OCI-LY1 (cell line): Measurements from ENCODE around the gene DCAF4.

Experiments used
- EZH2 ChIP-seq: fragments of 200-600 bp; sonication (generic), shearing (Covaris generic); IDR thresholded peaks from 2 replicates; pipeline ENCODE4 v1.8.0; 2017; ENCODE audit warnings: borderline replicate concordance, mixed run types, mild to moderate bottlenecking, antibody characterized with exemption, low read length, moderate library complexity, mixed read lengths
- TF ChIP-seq, protein P1 (sequence below): fragments of 200-600 bp; sonication (generic), shearing (Covaris generic); IDR thresholded peaks from 2 replicates; pipeline ENCODE4 v1.5.1; 2017; ENCODE audit warnings: mild to moderate bottlenecking, antibody characterized with exemption, low read length, moderate library complexity, mixed read lengths

DNA sequence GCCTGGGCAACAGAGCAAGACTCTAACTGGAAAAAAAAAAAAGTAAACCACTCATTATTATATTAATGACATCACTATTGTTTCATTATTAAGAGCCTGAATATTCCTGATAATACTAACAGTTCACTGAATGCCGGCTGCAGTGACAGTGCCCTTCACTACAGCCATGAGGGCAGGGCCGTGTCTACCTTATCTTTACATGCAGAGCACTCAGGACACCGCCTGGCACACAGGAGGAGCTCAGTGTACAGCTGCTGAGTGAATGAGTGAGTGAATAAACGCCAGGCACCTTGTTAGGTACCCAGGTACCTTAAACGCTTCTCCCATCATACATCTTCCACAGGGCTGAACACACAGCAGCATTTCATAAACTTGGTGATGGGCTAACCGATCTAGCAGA is 77.4 kb downstream of the DCAF4 start:
- TF ChIP-seq, protein P1, sequence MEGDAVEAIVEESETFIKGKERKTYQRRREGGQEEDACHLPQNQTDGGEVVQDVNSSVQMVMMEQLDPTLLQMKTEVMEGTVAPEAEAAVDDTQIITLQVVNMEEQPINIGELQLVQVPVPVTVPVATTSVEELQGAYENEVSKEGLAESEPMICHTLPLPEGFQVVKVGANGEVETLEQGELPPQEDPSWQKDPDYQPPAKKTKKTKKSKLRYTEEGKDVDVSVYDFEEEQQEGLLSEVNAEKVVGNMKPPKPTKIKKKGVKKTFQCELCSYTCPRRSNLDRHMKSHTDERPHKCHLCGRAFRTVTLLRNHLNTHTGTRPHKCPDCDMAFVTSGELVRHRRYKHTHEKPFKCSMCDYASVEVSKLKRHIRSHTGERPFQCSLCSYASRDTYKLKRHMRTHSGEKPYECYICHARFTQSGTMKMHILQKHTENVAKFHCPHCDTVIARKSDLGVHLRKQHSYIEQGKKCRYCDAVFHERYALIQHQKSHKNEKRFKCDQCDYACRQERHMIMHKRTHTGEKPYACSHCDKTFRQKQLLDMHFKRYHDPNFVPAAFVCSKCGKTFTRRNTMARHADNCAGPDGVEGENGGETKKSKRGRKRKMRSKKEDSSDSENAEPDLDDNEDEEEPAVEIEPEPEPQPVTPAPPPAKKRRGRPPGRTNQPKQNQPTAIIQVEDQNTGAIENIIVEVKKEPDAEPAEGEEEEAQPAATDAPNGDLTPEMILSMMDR = no peak
- no peak for TF ChIP-seq EZH2
